ENCODE data around the gene SPINK1.

DNA sequence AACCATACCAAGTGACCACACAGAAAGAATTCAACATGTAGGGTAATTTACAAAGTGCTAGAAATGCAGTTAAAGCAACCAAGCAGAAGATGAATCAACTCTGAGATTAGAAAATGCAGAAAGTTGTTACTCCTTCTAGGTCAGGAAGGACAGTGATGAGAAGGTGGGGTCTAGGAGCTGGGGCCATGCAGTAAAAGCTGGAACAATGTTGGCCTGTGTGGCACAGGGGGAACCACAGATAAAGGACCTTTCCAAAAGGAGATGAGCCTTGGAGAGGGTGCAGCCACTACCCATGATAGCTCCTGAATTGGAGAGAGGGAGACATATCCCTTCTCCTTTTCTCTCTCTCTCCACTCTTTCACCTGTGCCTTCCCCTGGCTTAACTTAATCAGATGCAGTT lies 44.7 kb upstream of the SPINK1 start:
- no peak for TF ChIP-seq CREB1 (IDR thresholded peaks at IDR 0.05; ENCODE audit: low read depth)
- TF ChIP-seq, protein P1, sequence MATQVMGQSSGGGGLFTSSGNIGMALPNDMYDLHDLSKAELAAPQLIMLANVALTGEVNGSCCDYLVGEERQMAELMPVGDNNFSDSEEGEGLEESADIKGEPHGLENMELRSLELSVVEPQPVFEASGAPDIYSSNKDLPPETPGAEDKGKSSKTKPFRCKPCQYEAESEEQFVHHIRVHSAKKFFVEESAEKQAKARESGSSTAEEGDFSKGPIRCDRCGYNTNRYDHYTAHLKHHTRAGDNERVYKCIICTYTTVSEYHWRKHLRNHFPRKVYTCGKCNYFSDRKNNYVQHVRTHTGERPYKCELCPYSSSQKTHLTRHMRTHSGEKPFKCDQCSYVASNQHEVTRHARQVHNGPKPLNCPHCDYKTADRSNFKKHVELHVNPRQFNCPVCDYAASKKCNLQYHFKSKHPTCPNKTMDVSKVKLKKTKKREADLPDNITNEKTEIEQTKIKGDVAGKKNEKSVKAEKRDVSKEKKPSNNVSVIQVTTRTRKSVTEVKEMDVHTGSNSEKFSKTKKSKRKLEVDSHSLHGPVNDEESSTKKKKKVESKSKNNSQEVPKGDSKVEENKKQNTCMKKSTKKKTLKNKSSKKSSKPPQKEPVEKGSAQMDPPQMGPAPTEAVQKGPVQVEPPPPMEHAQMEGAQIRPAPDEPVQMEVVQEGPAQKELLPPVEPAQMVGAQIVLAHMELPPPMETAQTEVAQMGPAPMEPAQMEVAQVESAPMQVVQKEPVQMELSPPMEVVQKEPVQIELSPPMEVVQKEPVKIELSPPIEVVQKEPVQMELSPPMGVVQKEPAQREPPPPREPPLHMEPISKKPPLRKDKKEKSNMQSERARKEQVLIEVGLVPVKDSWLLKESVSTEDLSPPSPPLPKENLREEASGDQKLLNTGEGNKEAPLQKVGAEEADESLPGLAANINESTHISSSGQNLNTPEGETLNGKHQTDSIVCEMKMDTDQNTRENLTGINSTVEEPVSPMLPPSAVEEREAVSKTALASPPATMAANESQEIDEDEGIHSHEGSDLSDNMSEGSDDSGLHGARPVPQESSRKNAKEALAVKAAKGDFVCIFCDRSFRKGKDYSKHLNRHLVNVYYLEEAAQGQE (IDR thresholded peaks at IDR 0.05; ENCODE audit: low read depth): no peak
- TF ChIP-seq TEAD4 (IDR thresholded peaks at IDR 0.05): no peak
- no peak for TF ChIP-seq EP300 (IDR thresholded peaks at IDR 0.05; ENCODE audit: borderline replicate concordance)
- TF ChIP-seq EGR1 (IDR thresholded peaks at IDR 0.05): no peak
- no peak for TF ChIP-seq RAD21 (IDR thresholded peaks at IDR 0.05; ENCODE audit: low read depth)
- no peak for TF ChIP-seq NFIC (IDR thresholded peaks at IDR 0.05)
- no peak for TF ChIP-seq ZBTB7A (IDR thresholded peaks at IDR 0.05; ENCODE audit: low read depth)
- TF ChIP-seq, protein P2, sequence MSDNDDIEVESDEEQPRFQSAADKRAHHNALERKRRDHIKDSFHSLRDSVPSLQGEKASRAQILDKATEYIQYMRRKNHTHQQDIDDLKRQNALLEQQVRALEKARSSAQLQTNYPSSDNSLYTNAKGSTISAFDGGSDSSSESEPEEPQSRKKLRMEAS (IDR thresholded peaks at IDR 0.05): no peak
- TF ChIP-seq FOXM1 (IDR thresholded peaks at IDR 0.05; ENCODE audit: borderline replicate concordance, low read depth): no peak
- no peak for TF ChIP-seq CEBPB (IDR thresholded peaks at IDR 0.05)
- TF ChIP-seq, protein P3, sequence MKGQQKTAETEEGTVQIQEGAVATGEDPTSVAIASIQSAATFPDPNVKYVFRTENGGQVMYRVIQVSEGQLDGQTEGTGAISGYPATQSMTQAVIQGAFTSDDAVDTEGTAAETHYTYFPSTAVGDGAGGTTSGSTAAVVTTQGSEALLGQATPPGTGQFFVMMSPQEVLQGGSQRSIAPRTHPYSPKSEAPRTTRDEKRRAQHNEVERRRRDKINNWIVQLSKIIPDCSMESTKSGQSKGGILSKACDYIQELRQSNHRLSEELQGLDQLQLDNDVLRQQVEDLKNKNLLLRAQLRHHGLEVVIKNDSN (IDR thresholded peaks at IDR 0.05): no peak

Data from Ishikawa (cell line).